ENCODE data around the gene KCNMA1.
"Not testable (repeated sequence)": the region's sequence is repeated elsewhere in the genome, so short reads cannot be mapped to it uniquely, and the experiment has no call there.

The KCNMA1 gene

DNA sequence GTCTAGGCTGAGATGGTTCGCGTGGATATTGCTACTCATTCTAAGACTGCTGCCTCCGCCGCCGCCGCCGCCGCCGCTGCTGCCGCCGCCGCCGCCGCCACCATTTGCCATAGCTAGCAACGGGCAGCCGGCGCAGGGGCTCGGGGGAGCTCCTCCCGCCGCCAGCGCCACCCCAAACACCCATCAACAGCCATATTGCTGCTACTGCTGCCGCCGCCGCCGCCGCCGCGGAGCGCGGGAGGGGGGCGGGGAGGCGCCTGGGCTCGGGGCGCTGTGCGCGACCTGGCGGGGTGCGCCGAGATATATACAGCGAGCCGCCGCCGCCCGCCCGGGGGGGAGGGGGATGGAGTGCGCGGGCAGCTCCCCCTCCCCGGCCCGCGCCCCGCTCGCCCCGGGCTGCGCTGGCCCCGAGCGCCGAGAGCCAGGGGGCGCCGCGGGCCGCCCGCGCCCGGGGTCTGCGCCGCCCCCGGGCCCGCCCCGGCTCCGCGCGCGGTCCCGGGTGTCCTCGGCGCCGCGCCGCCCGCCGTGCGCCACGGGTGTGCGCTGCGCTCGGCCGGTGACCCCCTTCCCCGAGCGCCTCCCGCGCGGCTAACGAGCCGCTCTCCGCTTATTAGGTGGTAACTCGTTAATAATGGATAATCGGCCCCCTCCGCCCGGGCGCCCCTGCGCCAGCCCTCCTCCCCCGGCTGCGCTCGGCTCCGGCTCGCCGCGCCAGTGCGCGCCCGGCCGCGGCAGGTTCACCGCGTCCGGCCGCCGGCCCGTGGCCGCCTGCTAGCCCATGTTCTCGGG lies at the start of gene KCNMA1:
Gene KCNMA1, minus strand, starts transcription at position 277 of the 789 bp plus-strand sequence.
- peak; percentile 35 for DNase-seq

GRCh38 chr10:77686650-77687417 lies 49.2 kb upstream of the KCNMA1 start:
- peak; percentile 24 for DNase-seq

GRCh38 chr10:77686096-77686495 lies 48.5 kb upstream of the KCNMA1 start:
- peak; percentile 75 for DNase-seq

DNA sequence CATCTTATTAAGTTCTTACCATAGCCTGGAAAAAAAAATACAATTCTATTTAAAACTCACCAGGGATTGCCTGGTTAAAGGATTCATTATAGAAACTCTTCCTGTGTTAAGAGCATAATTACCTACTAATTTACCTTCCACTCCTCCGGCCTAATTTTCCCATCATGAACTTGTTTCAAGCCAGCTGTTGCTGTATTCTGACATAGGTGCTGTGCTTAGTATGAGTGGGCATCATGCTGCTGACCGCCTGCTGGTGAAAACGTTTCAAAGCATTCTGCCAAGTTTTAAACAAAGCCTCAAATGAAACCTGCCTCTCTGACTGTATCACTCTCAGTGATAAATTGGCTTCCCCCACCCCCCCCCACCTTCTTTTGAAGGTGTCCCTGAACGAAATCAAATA lies 47.8 kb upstream of the KCNMA1 start:
- peak; percentile 63 for DNase-seq

DNA sequence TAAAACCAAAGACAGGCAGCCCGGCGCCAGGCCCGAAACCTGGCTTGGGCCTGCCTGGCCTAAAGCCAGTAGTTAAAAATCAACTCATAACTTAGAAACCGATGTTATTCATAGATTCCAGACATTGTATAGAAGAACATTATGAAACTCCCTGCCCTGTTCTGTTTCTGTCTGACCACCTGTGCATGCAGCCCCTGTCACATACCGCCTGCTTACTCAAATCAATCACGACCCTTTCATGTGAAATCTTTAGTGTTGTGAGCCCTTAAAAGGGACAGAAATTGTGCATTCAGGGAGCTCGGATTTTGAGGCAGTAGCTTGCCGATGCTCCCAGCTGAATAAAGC lies 45.5 kb upstream of the KCNMA1 start:
- DNase-seq, result not testable (repeated sequence)

DNA sequence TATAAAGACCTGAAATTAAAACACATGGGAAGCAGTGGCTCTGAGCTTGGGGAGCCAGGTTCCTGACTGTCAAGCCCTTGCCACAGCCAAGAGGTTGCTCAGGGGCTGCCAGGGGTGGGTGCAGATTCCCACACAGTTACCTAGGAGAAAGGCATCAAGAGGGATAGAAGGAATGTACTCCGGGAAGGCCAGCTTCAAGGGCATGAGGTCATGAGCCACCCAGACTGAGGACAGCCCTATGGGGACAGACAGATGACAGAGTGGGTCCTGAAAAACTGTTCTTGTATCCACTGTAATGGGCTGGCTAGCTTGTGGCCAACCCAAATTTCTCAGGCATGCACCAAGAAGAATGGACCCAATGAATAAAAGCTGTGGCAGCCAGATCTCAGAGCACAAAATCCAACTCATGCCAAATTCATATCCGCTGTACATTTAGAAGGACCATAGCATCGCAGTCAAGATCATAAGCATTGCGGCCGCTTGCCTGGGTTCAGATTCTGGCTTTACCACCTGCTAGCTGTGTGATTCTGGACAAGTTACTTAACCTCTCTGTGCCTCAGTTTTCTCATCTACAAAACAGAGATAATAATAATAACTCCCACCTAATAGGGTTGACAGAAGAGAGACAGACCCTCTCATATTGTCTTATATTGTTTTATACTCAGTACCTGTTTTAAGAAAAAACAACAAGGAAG lies 44.9 kb upstream of the KCNMA1 start:
- no peak for DNase-seq

- no peak for DNase-seq
Observed at GRCh38 chr10:77681839-77682238, 44.2 kb upstream of the KCNMA1 start.

- no peak for DNase-seq
Observed at GRCh38 chr10:77680811-77681210, 43.2 kb upstream of the KCNMA1 start.

DNA sequence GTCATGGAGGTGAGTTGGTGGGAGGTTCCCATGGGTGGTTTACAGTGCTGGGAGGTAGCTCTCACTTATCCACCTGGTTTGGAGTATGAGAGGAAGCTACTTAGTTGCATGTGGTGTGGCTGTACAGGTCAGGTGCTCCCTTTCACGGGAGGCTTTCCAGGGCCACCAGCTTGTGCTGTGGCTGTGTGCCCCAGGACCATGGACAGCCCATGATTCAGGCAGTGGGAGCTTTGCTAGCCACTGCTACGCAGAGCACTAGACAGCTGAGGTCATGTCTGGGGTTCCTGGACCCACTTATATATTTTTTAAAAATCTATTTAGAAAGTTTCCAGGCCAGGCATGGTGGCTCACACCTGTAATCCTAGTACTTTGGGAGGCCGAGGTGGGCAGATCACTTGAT lies 42.5 kb upstream of the KCNMA1 start:
- DNase-seq, result no peak

DNA sequence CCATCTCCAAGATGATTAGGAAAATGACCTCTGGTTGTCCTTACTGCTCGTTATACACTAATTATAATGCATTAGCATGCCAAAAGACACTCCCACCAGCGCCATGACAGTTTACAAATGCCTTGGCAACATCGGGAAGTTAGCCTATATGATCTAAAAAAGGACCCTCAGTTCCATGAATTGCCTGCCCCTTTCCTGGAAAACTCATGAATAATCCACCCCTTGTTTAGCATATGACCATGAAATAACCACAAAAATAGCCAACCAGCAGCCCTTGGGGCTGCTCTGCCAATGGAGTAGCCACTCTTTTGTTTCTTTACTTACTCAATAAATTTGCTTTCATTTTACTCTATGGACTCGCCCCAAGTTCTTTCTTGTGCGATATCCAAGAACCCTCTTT lies 41.6 kb upstream of the KCNMA1 start:
- no peak for DNase-seq

DNA sequence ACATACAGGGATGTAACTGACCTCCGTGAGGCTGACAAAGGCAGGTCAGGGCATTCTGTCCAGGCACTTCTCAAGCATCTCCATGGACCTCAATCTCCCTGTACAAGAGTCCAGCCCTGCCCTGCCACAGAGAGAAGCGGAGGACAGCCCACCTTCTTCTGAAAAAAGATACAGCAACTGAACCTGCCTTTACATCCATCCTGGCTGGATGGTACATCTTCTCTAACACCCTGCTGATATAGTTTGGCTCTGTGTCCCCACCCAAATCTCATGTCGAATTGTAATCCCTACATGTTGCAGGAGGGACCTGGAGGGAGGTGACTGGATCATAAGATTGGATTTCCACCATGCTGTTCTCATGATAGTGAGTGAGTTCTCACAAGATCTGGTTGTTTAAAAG lies 40.5 kb upstream of the KCNMA1 start:
- DNase-seq, result no peak

DNA sequence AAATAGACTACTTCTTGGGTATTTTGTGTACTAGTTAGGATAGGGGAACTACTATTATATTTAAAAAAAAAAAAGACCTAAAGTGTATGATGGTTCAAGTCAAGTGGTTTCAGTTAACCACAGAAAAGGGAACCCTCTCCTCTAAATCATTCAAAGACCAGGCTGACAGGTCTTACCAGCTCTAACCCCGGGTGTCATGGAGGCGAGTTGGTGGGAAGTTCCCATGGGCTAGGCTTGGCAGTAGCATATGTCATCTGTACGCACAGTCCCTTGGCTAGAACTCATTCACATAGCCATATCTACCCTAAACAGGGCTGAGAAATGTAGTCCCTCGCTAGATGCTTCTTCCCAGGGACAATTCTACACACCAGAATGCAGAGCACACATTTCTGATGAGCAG lies 37.7 kb upstream of the KCNMA1 start:
- no peak for DNase-seq

GRCh38 chr10:77673515-77674140 lies 36.0 kb upstream of the KCNMA1 start:
- DNase-seq, result no peak

DNA sequence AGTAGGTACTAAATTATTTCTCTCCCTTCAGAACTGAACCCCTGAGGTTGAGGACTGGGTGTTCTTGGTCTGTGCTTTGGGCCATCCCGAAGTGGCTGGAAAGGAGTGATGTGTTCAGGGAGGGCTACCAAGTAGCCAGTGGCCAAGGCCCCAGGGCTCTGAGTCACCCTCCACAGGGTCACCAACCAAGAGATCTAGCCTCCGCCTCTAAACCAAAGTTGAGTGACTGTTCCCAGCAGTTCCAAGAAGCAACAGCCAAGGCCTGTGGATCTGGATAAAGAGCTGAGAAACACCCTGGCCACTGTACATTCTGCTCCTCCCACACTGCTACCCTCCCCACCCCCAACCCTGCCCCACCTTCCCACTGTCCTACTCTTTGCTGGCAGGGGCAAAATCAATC lies 35.5 kb upstream of the KCNMA1 start:
- DNase-seq, result no peak

- DNase-seq, result peak; percentile 52
Observed at GRCh38 chr10:77671594-77672252, 34.1 kb upstream of the KCNMA1 start.

DNA sequence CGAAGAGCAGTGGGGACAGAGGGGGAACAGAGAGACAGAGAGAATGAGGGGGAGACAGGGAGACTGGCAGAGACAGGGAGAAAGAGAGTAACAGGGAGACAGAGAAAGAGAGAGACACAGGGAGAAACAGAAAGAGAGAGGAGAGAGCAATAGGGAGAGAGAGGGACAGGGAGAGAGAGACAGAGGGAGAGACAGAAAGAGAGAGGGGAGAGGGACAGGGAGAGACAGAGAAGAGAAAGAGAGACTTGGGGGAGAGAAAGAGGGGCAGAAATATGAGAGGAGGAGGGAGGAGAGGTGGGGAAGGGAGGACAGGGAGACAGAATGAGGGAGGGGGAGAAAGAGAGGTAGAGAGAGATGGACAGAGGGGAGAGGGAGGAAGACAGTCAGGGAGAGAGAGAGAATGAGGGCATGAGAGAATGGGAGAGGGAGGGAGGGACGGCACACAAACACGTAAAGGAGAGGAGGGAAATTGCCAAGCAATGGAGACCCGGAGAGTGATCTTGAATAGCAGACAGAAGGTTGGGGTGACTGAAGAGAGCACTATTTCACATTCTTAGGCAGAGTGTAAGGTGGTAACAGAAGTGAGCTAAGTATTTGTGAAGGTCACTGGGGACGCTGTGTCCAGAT lies 33.3 kb upstream of the KCNMA1 start:
- DNase-seq, result no peak

GRCh38 chr10:77669892-77670291 lies 32.3 kb upstream of the KCNMA1 start:
- no peak for DNase-seq

- DNase-seq, result peak; percentile 30
Observed at GRCh38 chr10:77667426-77668324, 30.1 kb upstream of the KCNMA1 start.

GRCh38 chr10:77666821-77667220 lies 29.2 kb upstream of the KCNMA1 start:
- no peak for DNase-seq

DNA sequence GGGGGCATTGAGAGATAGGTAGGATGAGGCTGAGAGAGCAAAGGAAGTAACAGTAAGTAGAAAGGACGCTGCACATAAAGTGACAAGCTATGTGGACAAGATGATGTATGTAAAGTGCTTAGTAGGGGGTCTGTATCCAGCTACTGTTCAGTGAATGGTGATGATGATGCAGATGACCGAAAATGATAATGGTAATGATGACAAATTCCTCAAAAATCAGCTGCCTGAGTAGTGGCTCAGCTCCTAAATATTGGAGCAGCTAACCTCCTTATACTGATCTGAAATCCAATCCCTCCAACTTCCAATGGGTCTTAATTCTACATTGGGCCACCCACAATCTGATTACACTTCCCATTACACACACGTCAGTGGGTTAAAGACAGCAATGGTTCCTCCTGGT lies 27.1 kb upstream of the KCNMA1 start:
- DNase-seq, result no peak

DNA sequence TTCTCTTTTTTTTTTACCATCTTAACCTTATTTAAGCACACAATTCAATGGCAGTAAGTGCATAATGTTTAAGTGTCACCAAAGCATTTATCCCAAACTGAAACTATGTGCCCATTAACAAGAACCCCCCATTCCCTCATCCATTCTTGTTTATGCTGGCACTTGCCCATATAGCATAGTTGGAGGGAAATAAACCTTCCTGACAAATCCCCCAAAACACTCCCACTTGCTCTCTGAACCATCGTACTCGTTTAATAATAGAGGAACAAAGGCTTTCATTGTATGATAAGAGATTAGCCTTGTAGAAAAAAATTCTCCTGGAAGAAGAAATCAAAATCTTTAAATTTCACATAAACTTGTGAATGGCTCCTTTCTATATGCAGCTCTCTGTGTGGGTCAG lies 26.4 kb upstream of the KCNMA1 start:
- no peak for DNase-seq
